ENCODE data around the gene FCER2. TPM values are rescaled to one million over a fixed set of nuclear protein-coding genes. Genes with fewer than 3 reads are reported as not detected.

FCER2 gene
- total and polyA plus RNA-seq, 7 donors: 0.06 to 0.54 (median 0.22) TPM; not detected in 3

GRCh38 chr19:7739801-7740681 is 38.1 kb upstream of the FCER2 start:
- intact Hi-C loops (cut with DNase I): no loop called here
- H3K4me3 ChIP-seq: no peak overlapping the region
- ATAC-seq: no peak
- no peak overlapping the region for H3K27ac ChIP-seq
- no peaks in the 10 kb centered on the region for H3K36me3 ChIP-seq (ENCODE audit: insufficient read depth in 1 of 2, low read depth in 1 of 2)
- no peaks in the 10 kb centered on the region for H3K9me3 ChIP-seq
- no peak for TF ChIP-seq CTCF (IDR thresholded peaks at IDR 0.05)
- no peaks in the 10 kb centered on the region for H3K4me1 ChIP-seq
- DNase-seq: no peak
- H3K27me3 ChIP-seq (ENCODE audit: insufficient read depth in 3 of 3, low read length in 2 of 3): peaks cover 0 to 7% (median 0%) of the 10 kb centered on the region in 3 donors
- 72 to 74% (median 73%) methylated on average over 19 of the region's 19 CpGs for WGBS, 3 donors

GRCh38 chr19:7739211-7739755 is 37.4 kb upstream of the FCER2 start:
- intact Hi-C loops (cut with DNase I): no loop called here
- no peak overlapping the region for H3K4me3 ChIP-seq
- ATAC-seq: no peak
- no peak for DNase-seq
- peaks cover 0 to 14% (median 0%) of the 10 kb centered on the region in 3 donors for H3K27me3 ChIP-seq (ENCODE audit: insufficient read depth in 3 of 3, low read length in 2 of 3)
- 31 to 39% (median 35%) methylated on average over 2 of the region's 2 CpGs for WGBS, 3 donors
- H3K4me1 ChIP-seq: no peaks in the 10 kb centered on the region
- no peaks in the 10 kb centered on the region for H3K36me3 ChIP-seq (ENCODE audit: insufficient read depth in 1 of 2, low read depth in 1 of 2)
- TF ChIP-seq CTCF (IDR thresholded peaks at IDR 0.05): no peak
- no peaks in the 10 kb centered on the region for H3K9me3 ChIP-seq
- no peak overlapping the region for H3K27ac ChIP-seq

GRCh38 chr19:7738023-7738422 is 36.1 kb upstream of the FCER2 start:
- 71 to 82% (median 79%) methylated on average over 7 of the region's 7 CpGs for WGBS, 3 donors
- no peak for ATAC-seq

GRCh38 chr19:7737215-7737614 is 35.3 kb upstream of the FCER2 start:
- no peak for DNase-seq
- no peak overlapping the region for H3K27ac ChIP-seq
- no peak for ATAC-seq
- 77 to 79% (median 78%) methylated on average over 11 of the region's 11 CpGs for WGBS, 3 donors
- H3K36me3 ChIP-seq (ENCODE audit: insufficient read depth in 1 of 2, low read depth in 1 of 2): no peaks in the 10 kb centered on the region
- no peak for TF ChIP-seq CTCF (IDR thresholded peaks at IDR 0.05)
- peaks cover 0 to 17% (median 0%) of the 10 kb centered on the region in 3 donors for H3K27me3 ChIP-seq (ENCODE audit: insufficient read depth in 3 of 3, low read length in 2 of 3)
- H3K9me3 ChIP-seq: no peaks in the 10 kb centered on the region
- no peak overlapping the region for H3K4me3 ChIP-seq
- H3K4me1 ChIP-seq: no peaks in the 10 kb centered on the region
- intact Hi-C loops (cut with DNase I): no loop called here

More at GRCh38 chr19:7738023-7738422, 36.1 kb upstream of the FCER2 start:
- intact Hi-C loops (cut with DNase I): no loop called here
- H3K4me1 ChIP-seq: no peaks in the 10 kb centered on the region
- DNase-seq: no peak
- TF ChIP-seq CTCF (IDR thresholded peaks at IDR 0.05): no peak
- H3K27ac ChIP-seq: no peak overlapping the region
- H3K9me3 ChIP-seq: no peaks in the 10 kb centered on the region
- no peak overlapping the region for H3K4me3 ChIP-seq
- H3K27me3 ChIP-seq (ENCODE audit: insufficient read depth in 3 of 3, low read length in 2 of 3): peaks cover 0 to 17% (median 0%) of the 10 kb centered on the region in 3 donors
- no peaks in the 10 kb centered on the region for H3K36me3 ChIP-seq (ENCODE audit: insufficient read depth in 1 of 2, low read depth in 1 of 2)

Measured in psoas muscle (tissue), 8 donors.